ENCODE measurements around the gene NT5C3B.

DNA sequence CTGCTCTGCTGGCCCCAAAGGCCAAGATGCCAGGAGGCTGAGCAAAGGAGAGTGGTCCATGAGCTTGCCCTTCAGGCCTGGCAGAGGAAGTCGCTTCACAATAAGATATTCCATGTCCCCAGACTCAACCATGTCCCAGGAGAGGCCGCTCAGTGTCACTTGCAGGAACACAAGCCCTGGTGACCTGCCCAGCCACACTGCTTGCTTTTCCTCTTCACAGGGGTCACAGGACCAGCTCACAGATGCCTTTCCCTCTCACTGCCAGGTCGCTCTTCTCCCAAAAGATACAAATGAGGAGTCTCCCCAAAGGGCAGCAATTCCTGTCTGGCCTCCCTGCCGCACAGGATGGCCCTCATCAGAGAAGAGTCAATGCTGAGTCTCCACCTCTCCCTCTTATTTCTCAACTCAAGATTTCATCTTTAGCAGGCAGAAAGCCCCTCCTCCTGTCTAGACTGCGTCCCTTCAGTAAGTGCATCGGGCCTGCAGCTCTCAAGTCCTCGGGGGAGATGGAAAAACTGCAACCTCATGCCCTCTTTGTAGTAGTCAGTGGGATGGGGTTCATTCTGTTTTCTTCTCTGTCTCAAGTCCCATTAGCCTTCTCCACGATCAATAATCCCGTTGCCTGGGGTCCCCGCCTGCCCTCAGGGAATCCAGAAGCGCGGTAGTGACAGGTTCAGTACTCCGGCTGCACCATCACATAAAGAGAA lies 54.5 kb downstream of the NT5C3B start:
- TF ChIP-seq, protein P1, sequence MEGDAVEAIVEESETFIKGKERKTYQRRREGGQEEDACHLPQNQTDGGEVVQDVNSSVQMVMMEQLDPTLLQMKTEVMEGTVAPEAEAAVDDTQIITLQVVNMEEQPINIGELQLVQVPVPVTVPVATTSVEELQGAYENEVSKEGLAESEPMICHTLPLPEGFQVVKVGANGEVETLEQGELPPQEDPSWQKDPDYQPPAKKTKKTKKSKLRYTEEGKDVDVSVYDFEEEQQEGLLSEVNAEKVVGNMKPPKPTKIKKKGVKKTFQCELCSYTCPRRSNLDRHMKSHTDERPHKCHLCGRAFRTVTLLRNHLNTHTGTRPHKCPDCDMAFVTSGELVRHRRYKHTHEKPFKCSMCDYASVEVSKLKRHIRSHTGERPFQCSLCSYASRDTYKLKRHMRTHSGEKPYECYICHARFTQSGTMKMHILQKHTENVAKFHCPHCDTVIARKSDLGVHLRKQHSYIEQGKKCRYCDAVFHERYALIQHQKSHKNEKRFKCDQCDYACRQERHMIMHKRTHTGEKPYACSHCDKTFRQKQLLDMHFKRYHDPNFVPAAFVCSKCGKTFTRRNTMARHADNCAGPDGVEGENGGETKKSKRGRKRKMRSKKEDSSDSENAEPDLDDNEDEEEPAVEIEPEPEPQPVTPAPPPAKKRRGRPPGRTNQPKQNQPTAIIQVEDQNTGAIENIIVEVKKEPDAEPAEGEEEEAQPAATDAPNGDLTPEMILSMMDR (IDR thresholded peaks at IDR 0.05; ENCODE audit: low read length) = no peak
- TF ChIP-seq EZH2phosphoT487 (IDR thresholded peaks at IDR 0.05; ENCODE audit: low read length) = no peak
